Stimulated activated CD8-positive, alpha-beta memory T cell treated with anti-CD3 and anti-CD28 coated beads, Interleukin-15, amount 100 ng/mL, for 1 hour (primary cell): ENCODE results near the gene PDLIM1.
"Not testable (repeated sequence)": the region's sequence is repeated elsewhere in the genome, so short reads cannot be mapped to it uniquely, and the experiment has no call there.

Source experiments
- DNase-seq: peaks from one replicate; pipeline ENCODE4 v3.0.0-alpha.2; 2020; ENCODE audit warnings: low read depth

PDLIM1 gene

DNA sequence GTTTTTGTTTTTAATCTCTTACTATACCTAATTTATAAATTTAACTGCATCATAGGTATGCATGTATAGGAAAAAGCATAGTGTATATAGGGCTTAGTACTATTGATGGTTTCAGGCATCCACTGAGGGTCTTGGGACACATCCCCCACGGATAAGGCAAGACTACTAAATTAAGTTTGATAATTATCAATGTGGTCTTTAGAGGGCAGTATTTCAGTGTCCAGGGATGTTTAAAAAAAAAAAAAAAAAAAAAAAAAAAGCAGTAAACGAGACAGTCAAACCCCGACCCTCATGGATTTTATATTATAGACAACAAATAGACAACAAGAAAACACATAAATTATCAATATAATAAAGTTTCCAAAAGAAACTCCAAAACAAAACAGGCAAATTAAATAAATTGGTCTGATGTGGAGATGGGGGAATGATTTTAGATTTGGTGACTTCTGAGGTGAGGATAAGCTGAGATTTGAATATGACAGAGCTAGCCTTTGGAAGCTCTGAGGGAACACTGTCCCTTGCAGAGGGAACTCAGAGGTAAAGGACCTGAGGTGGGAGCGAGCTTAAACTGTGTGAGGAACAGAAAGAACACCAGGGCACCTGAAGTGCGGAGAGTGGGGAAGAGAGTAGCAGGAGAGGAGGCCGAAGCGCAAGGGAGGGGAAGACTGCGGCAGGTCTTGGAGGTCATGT, 82.0 kb downstream of the PDLIM1 start:
- no peak for DNase-seq

- not testable (repeated sequence) for DNase-seq
Measured at GRCh38 chr10:95202865-95203264, 87.9 kb downstream of the PDLIM1 start.

DNA sequence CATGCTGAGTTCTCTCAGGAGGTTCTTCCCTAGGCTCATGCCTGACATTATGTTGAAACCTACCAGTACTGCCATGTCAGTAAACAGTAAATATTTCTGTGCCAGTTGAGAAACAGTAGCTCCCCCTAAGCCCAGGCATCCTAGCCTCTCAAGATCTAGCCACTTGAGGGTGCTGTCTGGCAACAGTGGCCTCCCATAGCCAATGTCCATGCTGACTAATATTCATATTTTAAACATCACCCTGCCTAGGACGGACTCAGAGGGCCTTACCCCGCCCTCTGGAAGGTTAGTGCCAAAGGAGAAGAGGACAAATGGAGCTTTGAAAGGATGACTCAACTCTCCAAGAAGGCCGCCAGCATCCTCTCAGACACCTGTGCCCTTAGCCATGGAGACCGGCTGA, 89.1 kb downstream of the PDLIM1 start:
- no peak for DNase-seq

GRCh38 chr10:95196046-95196445, 94.8 kb downstream of the PDLIM1 start:
- no peak for DNase-seq

DNA sequence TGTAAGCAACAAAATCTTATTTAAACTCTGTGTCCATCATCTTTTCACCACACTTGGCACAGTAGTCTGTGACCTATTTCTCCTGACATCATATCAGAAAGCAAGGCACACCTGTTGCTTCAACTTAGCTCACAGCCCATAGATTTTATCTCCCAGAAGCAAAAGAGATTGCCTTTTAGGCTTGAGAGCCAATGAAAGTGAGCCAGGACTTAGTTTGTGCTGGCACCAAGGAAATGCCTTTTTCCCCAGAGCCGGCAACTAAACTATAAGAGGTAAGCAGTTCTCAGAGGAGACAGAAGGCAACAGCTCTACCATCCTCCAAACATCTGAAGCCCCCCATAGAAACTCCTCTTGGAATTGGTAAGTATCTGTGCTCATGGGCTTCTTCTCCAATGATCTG, 96.9 kb downstream of the PDLIM1 start, which contains the start of gene ACSM6:
Gene ACSM6, plus strand, starts transcription at position 295 of the 400 bp plus-strand sequence. CDS start 248 bp downstream, outside the sequence.
- no peak for DNase-seq

DNA sequence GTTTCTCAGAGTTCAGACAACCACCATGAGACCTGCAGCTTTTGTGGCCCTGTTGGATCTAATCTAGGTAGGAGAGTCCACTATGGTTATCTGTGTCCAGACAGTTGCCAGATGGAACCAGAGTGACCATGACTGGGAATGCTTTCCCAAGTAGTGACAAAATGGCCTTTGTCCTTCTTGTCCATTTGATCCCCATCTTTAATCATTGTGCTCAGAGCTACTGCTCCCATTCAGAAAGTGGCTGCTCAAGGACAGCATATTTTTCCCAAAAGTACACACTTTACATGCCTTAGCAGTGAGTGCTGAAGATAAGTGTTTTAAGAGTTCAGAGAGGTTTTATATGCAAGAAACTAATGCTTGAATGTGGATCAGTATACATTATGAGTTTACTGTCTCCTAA, 102.2 kb downstream of the PDLIM1 start:
- DNase-seq = no peak

GRCh38 chr10:95187617-95188016, 103.2 kb downstream of the PDLIM1 start:
- no peak for DNase-seq
